Nephron (organoid): ENCODE results near the gene UVRAG.

ENCODE experiments used
- H3K27ac Mint-ChIP-seq, 3 experiments: 2 replicates each; pipeline ENCODE4 v1.8.0; 2020; ENCODE audit warnings: mixed read lengths in 3 of 3, mild to moderate bottlenecking in 2 of 3, moderate library complexity in 1 of 3
- H3K27me3 Mint-ChIP-seq: 2 replicates; pipeline ENCODE4 v1.8.0; 2021; ENCODE audit warnings: low read depth, mild to moderate bottlenecking, moderate library complexity, mixed read lengths
- H3K36me3 Mint-ChIP-seq: 2 replicates; pipeline ENCODE4 v1.8.0; 2020; ENCODE audit warnings: low read depth, mixed read lengths
- H3K4me1 Mint-ChIP-seq: 2 replicates; pipeline ENCODE4 v1.8.0; 2020; ENCODE audit warnings: mixed read lengths
- H3K4me3 Mint-ChIP-seq, 3 experiments: 2 replicates each; pipeline ENCODE4 v1.8.0; 2020; ENCODE audit warnings: mild to moderate bottlenecking in 3 of 3, mixed read lengths in 3 of 3, moderate library complexity in 2 of 3
- H3K9me3 Mint-ChIP-seq: 2 replicates; pipeline ENCODE4 v1.8.0; 2020; ENCODE audit warnings: mixed read lengths
- TF ChIP-seq, protein P1 (sequence below), 3 experiments: fragments of 200-600 bp; sonication (generic); IDR thresholded peaks; one replicate each; pipeline ENCODE4 v1.5.0; 2021; ENCODE audit warnings: antibody characterized with exemption in 3 of 3; ENCODE audit not compliant: unreplicated experiment in 3 of 3

Gene UVRAG

DNA sequence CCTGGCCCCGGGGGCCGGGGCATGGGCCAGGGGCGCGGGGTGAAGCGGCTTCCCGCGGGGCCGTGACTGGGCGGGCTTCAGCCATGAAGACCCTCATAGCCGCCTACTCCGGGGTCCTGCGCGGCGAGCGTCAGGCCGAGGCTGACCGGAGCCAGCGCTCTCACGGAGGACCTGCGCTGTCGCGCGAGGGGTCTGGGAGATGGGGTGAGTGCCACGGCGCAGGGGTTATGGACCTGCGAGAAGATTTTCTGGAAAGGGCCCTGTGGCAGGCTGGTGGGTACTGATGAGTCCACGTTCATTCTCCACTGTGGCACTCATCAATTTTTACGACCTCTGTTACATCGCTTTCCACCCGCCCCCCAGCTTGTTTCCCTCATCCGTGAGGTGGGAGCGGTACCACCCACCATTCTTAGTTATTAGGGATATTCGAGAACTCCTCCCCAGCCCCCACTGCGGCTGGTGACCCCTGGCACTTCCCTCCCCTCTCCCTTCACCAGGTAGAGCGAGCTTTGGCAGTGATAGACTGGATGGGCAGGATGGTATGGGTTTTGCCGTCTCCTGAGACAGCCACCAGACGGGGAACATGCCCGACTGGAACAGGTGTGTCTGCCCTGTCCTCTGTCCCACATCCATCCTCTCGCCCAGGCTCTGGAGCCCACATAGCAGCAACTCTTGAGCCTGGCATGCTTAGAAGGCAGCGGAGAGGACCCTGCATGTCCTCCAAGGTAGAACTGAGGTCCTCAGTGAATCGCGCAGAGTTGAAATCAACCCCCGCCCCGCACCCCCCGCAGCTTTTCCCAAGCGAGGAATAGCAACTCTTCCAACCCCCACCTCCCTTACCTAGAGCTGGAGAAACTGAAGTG is 45.9 kb upstream of the UVRAG start:
- Mint-ChIP-seq H3K4me1 (no peaks in the 10 kb centered on the region), H3K4me3 (peak overlapping the region; percentile 55 to 72 (median 65)), H3K27me3 (peaks cover 55% of the 10 kb centered on the region), H3K36me3 (no peaks in the 10 kb centered on the region), H3K9me3 (no peaks in the 10 kb centered on the region), H3K27ac (no peak overlapping the region)
- TF ChIP-seq, protein P1, sequence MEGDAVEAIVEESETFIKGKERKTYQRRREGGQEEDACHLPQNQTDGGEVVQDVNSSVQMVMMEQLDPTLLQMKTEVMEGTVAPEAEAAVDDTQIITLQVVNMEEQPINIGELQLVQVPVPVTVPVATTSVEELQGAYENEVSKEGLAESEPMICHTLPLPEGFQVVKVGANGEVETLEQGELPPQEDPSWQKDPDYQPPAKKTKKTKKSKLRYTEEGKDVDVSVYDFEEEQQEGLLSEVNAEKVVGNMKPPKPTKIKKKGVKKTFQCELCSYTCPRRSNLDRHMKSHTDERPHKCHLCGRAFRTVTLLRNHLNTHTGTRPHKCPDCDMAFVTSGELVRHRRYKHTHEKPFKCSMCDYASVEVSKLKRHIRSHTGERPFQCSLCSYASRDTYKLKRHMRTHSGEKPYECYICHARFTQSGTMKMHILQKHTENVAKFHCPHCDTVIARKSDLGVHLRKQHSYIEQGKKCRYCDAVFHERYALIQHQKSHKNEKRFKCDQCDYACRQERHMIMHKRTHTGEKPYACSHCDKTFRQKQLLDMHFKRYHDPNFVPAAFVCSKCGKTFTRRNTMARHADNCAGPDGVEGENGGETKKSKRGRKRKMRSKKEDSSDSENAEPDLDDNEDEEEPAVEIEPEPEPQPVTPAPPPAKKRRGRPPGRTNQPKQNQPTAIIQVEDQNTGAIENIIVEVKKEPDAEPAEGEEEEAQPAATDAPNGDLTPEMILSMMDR (IDR thresholded peaks at IDR 0.05; ENCODE audit: unreplicated experiment in 3 of 3) = no peak

DNA sequence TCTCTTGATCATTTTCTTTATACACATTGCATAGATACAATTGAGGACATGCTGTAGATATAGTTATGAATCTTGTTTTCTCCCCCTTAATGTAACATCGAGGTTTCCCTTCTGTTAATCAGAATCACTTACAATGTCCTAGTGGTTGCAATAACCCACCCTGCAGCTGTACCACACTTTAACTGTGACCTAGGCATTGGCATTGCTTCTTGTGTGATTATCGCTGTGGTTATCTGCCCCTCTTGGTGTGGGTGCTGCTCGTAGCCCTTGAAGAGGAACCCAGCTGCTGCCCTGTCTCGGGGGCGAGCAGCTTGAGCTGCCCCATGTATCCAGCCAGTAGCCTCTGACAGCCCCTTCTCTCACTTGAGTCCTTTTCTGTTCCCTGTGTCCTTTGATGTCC is 44.9 kb upstream of the UVRAG start:
- Mint-ChIP-seq H3K27me3 (peaks cover 48% of the 10 kb centered on the region), H3K4me3 (peak overlapping the region; percentile 62 to 72 (median 64)), H3K36me3 (no peaks in the 10 kb centered on the region), H3K27ac (peak overlapping the region in 1 of 3 experiments; percentile 4), H3K9me3 (no peaks in the 10 kb centered on the region), H3K4me1 (no peaks in the 10 kb centered on the region)
- TF ChIP-seq, protein P1 (IDR thresholded peaks at IDR 0.05; ENCODE audit: unreplicated experiment in 3 of 3) = no peak

DNA sequence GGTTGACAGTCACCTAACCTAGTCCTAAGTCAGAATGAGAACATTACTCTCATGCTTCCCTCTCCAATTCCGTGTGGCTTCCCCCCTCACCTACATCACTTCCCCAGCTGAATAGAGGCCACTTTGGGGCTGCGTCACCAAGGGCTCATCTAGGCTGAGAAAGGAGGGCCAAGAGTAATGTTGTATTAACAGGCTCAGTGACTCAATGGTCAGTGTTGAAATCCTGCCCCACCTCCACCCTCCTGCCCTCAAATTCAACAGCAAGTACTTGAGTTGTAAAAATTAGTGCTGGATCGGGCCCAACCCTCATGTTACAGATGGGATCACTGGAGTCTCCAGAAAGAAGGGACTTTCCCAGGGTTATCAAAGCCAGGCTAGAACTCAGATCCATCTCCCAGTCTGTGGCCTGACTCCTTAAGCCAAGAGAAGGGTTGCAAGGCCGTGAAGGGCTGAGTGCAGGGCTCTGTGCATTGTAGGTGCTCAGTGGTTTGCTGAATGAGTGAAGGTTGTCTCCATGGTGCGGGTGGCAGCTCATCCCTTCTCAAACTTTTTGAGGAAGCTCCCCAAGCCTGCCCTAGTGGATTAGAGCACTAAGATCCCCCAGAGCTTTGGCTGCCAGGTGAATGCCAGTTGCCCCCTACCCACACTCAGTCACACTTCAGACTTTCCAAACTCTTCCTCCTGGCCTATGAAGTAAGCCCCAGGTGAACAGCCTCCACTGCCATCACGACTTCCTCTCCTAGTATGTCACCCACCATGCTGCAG is 43.2 kb upstream of the UVRAG start:
- H3K4me1 Mint-ChIP-seq = no peaks in the 10 kb centered on the region
- TF ChIP-seq, protein P1 (IDR thresholded peaks at IDR 0.05; ENCODE audit: unreplicated experiment in 3 of 3) = no peak
- H3K27ac Mint-ChIP-seq = no peak overlapping the region
- no peak overlapping the region for H3K4me3 Mint-ChIP-seq
- H3K36me3 Mint-ChIP-seq = no peaks in the 10 kb centered on the region
- peaks cover 43% of the 10 kb centered on the region for H3K27me3 Mint-ChIP-seq
- H3K9me3 Mint-ChIP-seq = no peaks in the 10 kb centered on the region

DNA sequence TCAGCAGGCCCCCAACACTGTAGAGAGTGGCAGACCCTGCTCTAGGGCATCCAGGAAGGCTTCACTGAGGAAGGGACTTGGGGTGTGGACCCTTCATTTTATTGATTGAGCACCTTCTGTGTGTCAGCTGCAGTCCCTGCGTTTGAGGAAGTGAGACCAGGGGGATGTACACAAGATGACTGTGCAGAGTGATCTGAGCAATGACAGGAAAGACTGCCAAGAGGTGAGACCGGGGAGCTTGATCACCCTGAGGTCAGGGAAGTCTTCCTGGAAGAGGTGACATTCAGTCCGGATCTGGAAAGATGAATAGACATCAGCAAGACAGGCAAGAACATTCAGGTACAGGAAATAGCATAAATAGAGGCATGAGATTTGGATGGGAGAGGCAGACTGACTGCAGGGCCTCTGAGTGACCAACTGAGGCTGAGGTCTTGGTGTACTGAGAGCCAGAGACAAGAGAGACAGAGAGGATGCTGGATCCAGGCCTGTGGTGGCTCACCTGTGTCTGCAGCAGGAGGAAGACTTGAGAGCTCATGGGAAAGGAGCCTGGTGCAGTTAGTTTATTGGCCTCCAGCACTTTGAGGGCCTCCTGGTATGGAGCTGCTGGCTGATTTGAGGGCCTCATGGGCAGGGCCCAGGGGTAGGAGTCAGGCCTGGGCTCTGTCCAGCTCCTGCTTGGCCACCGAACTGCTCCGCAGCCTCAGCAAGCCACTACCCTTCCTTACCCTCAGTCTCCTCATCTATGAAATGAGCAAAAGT is 41.2 kb upstream of the UVRAG start:
- H3K27ac Mint-ChIP-seq = no peak overlapping the region
- no peaks in the 10 kb centered on the region for H3K9me3 Mint-ChIP-seq
- peaks cover 28% of the 10 kb centered on the region for H3K27me3 Mint-ChIP-seq

DNA sequence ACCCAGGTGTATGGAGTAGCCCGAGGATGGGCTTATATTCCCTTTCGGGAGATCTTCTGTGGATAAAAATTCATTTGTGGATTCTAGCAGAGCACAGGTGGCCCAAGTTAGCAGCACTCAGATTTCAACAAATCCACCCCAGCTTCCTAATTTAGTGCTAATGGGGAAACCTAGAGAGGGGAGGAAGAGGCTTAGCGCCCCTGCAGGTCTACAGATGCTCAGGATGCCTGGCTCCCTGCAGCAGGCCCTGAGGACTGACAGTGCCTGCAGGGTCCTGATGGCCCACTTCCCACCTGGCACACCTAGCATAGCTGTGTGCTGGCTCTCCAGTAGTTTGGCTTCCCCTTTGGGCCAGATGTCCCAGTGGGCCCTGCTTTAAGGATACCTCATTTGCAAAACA is 40.0 kb upstream of the UVRAG start:
- no peaks in the 10 kb centered on the region for H3K36me3 Mint-ChIP-seq
- no peaks in the 10 kb centered on the region for H3K4me1 Mint-ChIP-seq
- TF ChIP-seq, protein P1 (IDR thresholded peaks at IDR 0.05; ENCODE audit: unreplicated experiment in 3 of 3) = no peak
- no peaks in the 10 kb centered on the region for H3K9me3 Mint-ChIP-seq
- no peak overlapping the region for H3K4me3 Mint-ChIP-seq
- H3K27ac Mint-ChIP-seq = no peak overlapping the region
- peaks cover 17% of the 10 kb centered on the region for H3K27me3 Mint-ChIP-seq

More for the DNA sequence above, 41.2 kb upstream of the UVRAG start:
- H3K36me3 Mint-ChIP-seq = no peaks in the 10 kb centered on the region
- no peaks in the 10 kb centered on the region for H3K4me1 Mint-ChIP-seq
- TF ChIP-seq, protein P1 (IDR thresholded peaks at IDR 0.05; ENCODE audit: unreplicated experiment in 3 of 3) = no peak
- H3K4me3 Mint-ChIP-seq = no peak overlapping the region
